ENCODE results near the gene NETO2. TPM values are rescaled to one million over a fixed set of nuclear protein-coding genes. Genes with fewer than 3 reads are reported as not detected.

NETO2 gene, protein sequence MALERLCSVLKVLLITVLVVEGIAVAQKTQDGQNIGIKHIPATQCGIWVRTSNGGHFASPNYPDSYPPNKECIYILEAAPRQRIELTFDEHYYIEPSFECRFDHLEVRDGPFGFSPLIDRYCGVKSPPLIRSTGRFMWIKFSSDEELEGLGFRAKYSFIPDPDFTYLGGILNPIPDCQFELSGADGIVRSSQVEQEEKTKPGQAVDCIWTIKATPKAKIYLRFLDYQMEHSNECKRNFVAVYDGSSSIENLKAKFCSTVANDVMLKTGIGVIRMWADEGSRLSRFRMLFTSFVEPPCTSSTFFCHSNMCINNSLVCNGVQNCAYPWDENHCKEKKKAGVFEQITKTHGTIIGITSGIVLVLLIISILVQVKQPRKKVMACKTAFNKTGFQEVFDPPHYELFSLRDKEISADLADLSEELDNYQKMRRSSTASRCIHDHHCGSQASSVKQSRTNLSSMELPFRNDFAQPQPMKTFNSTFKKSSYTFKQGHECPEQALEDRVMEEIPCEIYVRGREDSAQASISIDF
- total RNA-seq = 21.6 TPM

DNA sequence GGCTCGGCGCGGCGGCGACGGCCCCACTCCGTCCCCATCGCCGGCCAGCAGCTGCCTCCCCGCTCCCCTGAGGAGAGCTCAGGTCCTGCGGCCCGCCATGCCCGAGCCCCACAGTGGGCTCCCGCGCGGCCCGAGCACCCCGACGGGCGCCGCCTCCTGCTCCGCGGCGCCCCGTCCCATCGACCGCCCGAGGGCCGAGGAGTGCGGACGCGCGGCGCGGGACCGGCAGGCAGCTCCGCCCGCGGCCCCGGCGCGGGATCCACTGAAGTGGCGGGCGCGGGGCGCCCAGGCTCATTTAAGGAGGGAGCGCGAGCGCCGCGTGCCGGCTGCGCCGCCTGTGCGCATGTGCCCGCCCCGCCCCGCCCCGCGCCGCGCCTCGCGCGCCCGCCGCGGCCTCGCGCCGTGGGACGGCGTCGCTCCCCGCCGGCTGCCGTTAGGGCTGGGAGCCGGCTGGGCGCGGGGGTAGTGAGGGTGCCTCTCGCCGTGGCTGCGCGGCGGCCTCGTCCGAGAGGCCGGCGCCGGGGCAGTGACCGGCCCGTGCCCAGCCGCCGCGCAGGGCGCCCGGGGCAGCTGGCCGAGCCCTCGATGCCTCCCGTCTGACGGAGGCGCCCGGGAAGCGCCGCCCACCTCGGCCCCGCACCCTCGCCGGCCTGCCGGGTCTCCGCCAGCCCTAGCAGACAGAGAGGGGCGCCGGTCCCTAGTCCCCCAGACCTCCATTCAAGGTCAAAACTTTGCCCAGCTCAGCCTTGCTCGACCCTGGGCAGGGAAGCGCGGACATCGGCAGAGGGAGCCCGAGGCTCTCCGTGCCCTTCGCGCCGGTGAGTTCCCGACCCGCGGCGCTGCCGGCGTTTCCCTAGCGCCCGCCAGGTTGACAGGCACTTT is at the start of gene NETO2:
TSS of gene NETO2 (minus strand) at position 269 of the 882 bp plus-strand sequence. CDS start 333 bp downstream, outside the sequence.

Other genes with a start within 250 kb of the NETO2 start
- 63.3 TPM for gene DNAJA2, start 170.3 kb downstream of the NETO2 start, total RNA-seq

All from camera-type eye (tissue), 1 donor.